ENCODE data around the gene SLC12A6.

SLC12A6 gene

GRCh38 chr15:34264076-34264475, 73.5 kb downstream of the SLC12A6 start:
- Histone ChIP-seq H3K9me3 (ENCODE audit: insufficient read depth, low read length) (no peaks in the 10 kb centered on the region), H2AFZ (ENCODE audit: low read depth, low read length, severe bottlenecking) (no peak overlapping the region), H3K4me2 (ENCODE audit: low read depth, low read length, poor library complexity, severe bottlenecking) (no peak overlapping the region), H3K27ac (ENCODE audit: low read depth, low read length) (no peak overlapping the region), H3K36me3 (ENCODE audit: low read length) (no peaks in the 10 kb centered on the region), H3K9ac (ENCODE audit: low read length) (no peak overlapping the region), H4K20me1 (ENCODE audit: low read depth, low read length) (no peaks in the 10 kb centered on the region), H3K4me3 (ENCODE audit: insufficient read depth, low read length, poor library complexity, severe bottlenecking) (no peak overlapping the region), H3F3A (ENCODE audit: insufficient read depth) (no peaks in the 10 kb centered on the region), H3K9me2 (replicated peaks; ENCODE audit: insufficient read depth, low read length) (no peaks in the 10 kb centered on the region), H3K79me2 (ENCODE audit: insufficient read depth, low read length) (no peaks in the 10 kb centered on the region), H3K27me3 (ENCODE audit: low read length) (no peaks in the 10 kb centered on the region)
- TF ChIP-seq, protein P1, sequence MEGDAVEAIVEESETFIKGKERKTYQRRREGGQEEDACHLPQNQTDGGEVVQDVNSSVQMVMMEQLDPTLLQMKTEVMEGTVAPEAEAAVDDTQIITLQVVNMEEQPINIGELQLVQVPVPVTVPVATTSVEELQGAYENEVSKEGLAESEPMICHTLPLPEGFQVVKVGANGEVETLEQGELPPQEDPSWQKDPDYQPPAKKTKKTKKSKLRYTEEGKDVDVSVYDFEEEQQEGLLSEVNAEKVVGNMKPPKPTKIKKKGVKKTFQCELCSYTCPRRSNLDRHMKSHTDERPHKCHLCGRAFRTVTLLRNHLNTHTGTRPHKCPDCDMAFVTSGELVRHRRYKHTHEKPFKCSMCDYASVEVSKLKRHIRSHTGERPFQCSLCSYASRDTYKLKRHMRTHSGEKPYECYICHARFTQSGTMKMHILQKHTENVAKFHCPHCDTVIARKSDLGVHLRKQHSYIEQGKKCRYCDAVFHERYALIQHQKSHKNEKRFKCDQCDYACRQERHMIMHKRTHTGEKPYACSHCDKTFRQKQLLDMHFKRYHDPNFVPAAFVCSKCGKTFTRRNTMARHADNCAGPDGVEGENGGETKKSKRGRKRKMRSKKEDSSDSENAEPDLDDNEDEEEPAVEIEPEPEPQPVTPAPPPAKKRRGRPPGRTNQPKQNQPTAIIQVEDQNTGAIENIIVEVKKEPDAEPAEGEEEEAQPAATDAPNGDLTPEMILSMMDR (IDR thresholded peaks at IDR 0.05; ENCODE audit: insufficient read depth, low read length, poor library complexity, severe bottlenecking): no peak
- TF ChIP-seq EZH2phosphoT487 (conservative IDR thresholded peaks at IDR 0.05; ENCODE audit: low read length): no peak

DNA sequence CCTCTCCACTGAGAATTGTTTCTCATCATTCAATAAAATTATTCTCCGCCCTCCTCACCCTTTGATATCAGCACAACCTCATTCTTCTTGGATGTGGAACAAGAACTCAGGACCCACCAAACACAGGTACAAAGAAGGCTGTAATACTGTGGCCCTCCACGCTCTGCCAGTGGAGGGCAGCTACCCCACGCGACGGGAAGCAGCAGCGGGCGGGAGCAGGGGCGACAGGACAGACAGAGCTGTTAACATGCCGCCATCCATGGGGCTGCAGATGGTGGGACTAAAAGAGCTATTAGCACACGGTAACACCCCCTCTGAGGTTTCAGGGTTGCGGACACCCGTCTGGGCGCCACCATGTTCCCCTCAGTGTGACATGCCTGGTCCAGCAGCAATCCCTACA, 75.2 kb downstream of the SLC12A6 start:
- H4K20me1 ChIP-seq (ENCODE audit: low read depth, low read length): no peaks in the 10 kb centered on the region
- no peak for TF ChIP-seq EZH2phosphoT487 (conservative IDR thresholded peaks at IDR 0.05; ENCODE audit: low read length)
- TF ChIP-seq, protein P1 (IDR thresholded peaks at IDR 0.05; ENCODE audit: insufficient read depth, low read length, poor library complexity, severe bottlenecking): no peak

GRCh38 chr15:34259566-34259965, 78.0 kb downstream of the SLC12A6 start:
- no peak overlapping the region for H3K4me3 ChIP-seq (ENCODE audit: insufficient read depth, low read length, poor library complexity, severe bottlenecking)
- no peaks in the 10 kb centered on the region for H3K27me3 ChIP-seq (ENCODE audit: low read length)
- H3K36me3 ChIP-seq (ENCODE audit: low read length): no peaks in the 10 kb centered on the region
- no peaks in the 10 kb centered on the region for H3K9me2 ChIP-seq (replicated peaks; ENCODE audit: insufficient read depth, low read length)
- no peak overlapping the region for H2AFZ ChIP-seq (ENCODE audit: low read depth, low read length, severe bottlenecking)
- H3K4me2 ChIP-seq (ENCODE audit: low read depth, low read length, poor library complexity, severe bottlenecking): no peak overlapping the region
- no peaks in the 10 kb centered on the region for H3K9me3 ChIP-seq (ENCODE audit: insufficient read depth, low read length)
- no peak overlapping the region for H3K27ac ChIP-seq (ENCODE audit: low read depth, low read length)
- TF ChIP-seq EZH2phosphoT487 (conservative IDR thresholded peaks at IDR 0.05; ENCODE audit: low read length): no peak
- TF ChIP-seq, protein P1 (IDR thresholded peaks at IDR 0.05; ENCODE audit: insufficient read depth, low read length, poor library complexity, severe bottlenecking): no peak
- no peak overlapping the region for H3K9ac ChIP-seq (ENCODE audit: low read length)
- H3F3A ChIP-seq (ENCODE audit: insufficient read depth): no peaks in the 10 kb centered on the region
- no peaks in the 10 kb centered on the region for H4K20me1 ChIP-seq (ENCODE audit: low read depth, low read length)
- no peaks in the 10 kb centered on the region for H3K79me2 ChIP-seq (ENCODE audit: insufficient read depth, low read length)

More for the DNA sequence above, 75.2 kb downstream of the SLC12A6 start:
- Histone ChIP-seq H3K9ac (ENCODE audit: low read length) (no peak overlapping the region), H3K9me3 (ENCODE audit: insufficient read depth, low read length) (no peaks in the 10 kb centered on the region), H3K9me2 (replicated peaks; ENCODE audit: insufficient read depth, low read length) (no peaks in the 10 kb centered on the region), H3K27me3 (ENCODE audit: low read length) (no peaks in the 10 kb centered on the region), H3K36me3 (ENCODE audit: low read length) (no peaks in the 10 kb centered on the region), H3K4me2 (ENCODE audit: low read depth, low read length, poor library complexity, severe bottlenecking) (no peak overlapping the region), H2AFZ (ENCODE audit: low read depth, low read length, severe bottlenecking) (no peak overlapping the region), H3K4me3 (ENCODE audit: insufficient read depth, low read length, poor library complexity, severe bottlenecking) (no peak overlapping the region), H3K79me2 (ENCODE audit: insufficient read depth, low read length) (no peaks in the 10 kb centered on the region), H3F3A (ENCODE audit: insufficient read depth) (no peaks in the 10 kb centered on the region), H3K27ac (ENCODE audit: low read depth, low read length) (no peak overlapping the region)
